KBM-7 (cell line): ENCODE data around the gene PPP2R3A.
"Not testable (repeated sequence)": the region's sequence is repeated elsewhere in the genome, so short reads cannot be mapped to it uniquely, and the experiment has no call there.

ENCODE experiments used
- DNase-seq: peaks from one replicate; pipeline ENCODE4 v3.0.0-alpha.2; 2015
- in situ Hi-C: fragments of 300-500 bp; cut with MboI; formaldehyde crosslinking; loops from 2 replicates; pipeline ENCODE4 v1.14.3; 2020; ENCODE audit warnings: low sequenced_read_pairs, low pct_unique_long_range_greater_than_20kb, mixed read lengths

Gene PPP2R3A

DNA sequence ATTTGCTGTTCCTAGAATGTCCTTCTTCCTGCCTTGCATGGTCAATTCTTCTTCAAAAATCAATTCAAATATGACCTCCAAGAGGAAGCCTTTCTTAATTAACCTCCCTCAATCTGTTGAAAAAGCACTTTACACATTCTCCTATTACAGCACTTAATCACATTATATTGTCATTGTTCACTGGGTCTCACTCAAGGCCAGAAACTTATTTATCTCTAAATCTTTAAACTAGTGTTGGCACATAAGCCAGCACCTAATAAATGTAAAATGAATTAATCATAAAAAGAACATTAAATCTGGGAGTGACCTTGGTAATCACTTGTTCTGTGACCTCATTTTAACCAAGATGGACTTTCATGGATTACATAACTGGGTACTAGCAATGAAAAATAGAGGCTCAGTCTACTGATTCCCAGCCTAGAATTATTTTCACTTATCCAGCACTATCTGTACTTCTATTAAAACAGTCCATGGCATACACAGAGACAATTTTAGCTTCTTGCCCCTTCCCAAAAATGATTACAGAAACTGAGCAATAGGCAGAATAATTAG lies 208.5 kb downstream of the PPP2R3A start:
- in situ Hi-C loops: no loop called here
- DNase-seq: no peak

DNA sequence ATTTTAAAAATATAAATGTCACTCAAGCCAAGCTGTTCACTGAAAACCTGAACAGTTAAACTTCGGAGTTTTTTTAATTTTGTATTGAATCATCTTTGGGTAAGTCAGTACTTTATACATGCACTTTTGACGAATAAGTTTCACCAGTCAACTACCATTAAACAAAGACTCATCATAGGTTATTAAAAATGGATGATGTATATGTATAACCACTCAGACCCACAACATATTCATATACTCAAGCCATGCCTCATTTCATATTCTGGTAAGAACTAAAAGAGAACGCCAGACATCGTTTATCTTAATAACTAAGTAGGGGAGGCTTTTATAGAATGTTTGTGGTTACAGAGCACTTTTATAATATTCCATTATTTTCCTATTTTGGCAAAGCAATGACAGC lies 212.3 kb downstream of the PPP2R3A start:
- in situ Hi-C loops: no loop called here

DNA sequence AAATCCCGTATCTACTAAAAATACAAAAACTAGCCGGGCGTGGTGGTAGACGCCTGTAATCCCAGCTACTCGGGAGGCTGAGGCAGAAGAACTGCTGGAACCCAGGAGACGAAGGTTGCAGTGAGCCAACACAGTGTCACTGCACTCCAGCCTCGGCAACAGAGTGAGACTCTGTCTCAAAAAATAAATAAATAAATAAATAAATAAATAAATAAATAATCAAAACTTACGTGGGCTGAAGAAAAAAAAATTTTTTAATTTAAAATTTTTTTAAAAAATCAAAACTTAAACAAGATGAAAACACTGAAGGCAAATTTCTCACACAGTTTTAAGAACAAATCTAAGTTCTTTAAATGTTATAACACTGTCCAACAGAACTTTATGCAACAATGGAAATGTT lies 216.2 kb downstream of the PPP2R3A start:
- no peak for DNase-seq
- in situ Hi-C loops: no loop called here

More for the DNA sequence above, 212.3 kb downstream of the PPP2R3A start:
- DNase-seq: no peak

DNA sequence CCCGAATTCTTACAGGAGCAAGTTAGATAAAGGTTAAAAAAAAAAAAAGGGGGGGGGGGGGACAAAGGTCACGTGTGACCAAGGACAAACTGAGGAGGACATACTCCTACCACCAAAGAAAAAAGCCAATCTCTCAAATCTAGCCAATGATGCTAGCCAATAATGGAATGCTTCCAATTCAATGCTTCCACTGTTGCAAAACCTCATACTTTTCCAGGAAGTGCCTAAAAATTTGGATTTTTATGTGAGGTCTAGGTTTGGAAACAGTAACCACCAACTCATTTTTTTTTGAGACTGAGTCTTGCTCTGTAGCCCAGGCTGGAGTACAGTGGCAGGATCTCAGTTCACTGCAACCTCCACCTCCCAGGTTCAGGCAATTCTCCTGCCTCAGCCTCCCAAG lies 219.2 kb downstream of the PPP2R3A start:
- no peak for DNase-seq
- in situ Hi-C loops: no loop called here

DNA sequence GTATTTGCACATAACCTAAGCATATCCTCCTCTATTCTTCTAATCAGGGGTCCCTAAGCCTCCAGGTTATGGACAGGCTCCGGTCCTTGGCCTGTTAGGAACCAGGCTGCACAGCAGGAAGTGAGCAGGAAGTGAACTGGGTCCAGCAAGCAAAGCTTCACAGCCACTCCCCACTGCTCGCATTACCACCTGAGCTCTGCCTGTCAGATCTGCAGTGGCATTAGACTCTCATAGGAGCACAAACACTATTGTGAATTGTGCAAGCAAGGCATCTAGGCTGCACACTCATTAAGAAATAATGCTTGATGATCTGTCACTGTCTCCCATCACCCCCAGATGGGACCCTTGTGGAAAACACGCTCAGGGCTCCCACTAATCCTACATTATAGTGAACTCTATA lies 220.8 kb downstream of the PPP2R3A start:
- peak; percentile 34 for DNase-seq
- in situ Hi-C loops: no loop called here

DNA sequence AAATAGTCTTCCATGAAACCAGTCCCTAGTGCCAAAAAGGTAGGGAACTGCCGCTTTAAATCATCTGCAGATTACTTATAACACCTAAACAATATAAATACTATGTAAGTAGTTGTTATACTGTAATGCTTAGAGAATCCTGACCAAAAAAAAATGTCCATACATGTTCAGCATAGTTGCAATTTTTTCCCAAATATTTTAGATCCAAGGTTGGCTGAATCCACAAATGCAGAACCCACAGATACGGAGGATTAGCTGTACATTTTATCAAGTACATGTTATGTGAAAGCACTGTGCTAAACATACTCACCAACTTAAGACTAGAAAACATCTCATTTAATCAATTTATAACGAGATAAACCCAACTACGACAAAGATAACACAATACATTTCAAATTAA lies 221.3 kb downstream of the PPP2R3A start:
- DNase-seq: no peak
- in situ Hi-C loops: no loop called here

DNA sequence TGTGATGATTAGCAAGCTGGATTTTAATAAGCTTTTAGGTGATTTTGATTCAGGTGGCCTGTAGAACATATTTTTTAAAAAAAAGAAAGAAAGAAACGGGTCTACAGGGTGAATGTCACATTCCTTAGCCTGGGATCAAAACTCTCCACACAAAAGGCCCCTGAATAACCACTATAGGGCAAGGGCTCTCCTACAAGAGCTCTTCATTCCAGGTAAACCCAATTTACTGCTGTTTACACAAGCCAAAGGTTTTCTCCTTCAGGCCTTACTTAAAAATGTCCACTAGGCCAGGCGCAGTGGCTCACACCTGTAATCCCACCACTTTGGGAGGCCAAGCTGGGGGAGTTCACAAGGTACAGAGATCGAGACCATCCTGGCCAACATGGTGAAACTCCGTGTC lies 222.3 kb downstream of the PPP2R3A start:
- DNase-seq: no peak

DNA sequence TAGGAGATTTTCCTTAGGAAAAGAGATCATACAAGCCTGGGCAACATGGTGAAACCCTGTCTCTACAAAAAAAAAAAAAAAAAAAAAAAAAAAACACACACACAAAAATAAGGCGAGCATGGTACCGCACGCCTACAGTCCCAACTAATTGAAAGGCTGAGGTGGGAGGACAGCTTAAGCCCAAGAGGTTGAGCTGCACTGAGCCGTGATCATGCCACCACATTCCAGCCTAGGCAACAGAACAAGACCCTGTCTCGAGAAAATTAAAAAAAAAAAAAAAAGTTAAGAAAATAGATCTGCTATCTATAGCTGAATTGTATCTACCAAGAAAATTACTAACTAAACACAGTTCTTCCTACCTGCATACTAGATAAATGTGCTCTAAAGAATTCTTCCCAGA lies 223.5 kb downstream of the PPP2R3A start:
- in situ Hi-C loops: no loop called here

More for the DNA sequence above, 222.3 kb downstream of the PPP2R3A start:
- in situ Hi-C loops: no loop called here

DNA sequence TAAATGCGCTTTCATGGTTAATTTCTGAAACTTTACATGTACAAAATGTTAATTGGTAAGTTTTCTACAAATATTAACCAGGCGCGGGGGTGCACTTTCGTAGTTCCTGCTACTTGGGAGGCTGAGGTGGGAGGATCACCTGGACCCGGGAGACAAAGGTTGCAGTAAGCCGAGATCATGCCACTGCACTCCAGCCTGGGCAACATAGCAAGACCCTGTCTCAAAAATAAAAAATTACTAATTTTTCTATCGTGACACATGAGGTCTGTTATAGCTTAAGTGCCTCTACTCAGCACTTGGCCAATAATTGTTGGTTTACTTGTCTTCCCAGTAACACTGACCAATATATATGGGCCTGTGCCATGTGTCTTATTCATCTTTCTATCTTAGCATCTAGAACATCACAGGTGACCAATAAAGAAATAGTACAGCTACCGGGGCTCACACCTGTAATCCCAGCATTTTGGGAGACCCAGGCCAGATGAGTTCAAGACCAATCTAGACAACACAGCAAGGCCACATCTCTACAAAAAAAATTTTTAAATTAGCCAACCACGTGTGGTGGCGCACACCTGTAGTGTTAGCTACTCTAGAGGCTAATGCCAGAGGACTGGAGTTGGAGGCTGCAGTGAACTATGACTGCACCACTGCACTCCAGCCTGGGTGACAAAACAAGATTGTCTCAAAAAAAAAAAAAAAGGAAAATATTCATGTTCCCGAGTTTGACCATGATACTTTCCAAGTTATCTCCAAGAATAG lies 224.5 kb downstream of the PPP2R3A start:
- in situ Hi-C loops: no loop called here
- DNase-seq: no peak

More for the DNA sequence above, 223.5 kb downstream of the PPP2R3A start:
- no peak for DNase-seq

DNA sequence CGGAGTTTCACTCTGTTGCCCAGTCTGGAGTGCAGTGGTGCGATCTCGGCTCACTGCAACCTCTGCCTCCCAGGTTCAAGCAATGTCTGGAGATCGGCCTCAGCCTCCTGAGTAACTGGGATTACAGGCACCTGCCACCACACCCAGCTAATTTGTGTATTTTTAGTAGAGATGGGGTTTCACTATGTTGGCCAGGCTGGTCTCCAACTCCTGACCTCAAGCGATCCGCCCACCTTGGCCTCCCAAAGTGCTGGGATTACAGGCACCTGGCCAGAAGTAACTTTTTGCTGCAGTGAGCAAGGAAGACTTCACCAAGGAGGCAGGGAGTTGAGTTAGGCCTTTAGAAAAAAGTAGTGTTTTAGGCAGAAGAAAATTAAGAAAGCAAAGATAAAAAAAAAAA lies 226.7 kb downstream of the PPP2R3A start:
- DNase-seq, in situ Hi-C loops: not testable (repeated sequence)

DNA sequence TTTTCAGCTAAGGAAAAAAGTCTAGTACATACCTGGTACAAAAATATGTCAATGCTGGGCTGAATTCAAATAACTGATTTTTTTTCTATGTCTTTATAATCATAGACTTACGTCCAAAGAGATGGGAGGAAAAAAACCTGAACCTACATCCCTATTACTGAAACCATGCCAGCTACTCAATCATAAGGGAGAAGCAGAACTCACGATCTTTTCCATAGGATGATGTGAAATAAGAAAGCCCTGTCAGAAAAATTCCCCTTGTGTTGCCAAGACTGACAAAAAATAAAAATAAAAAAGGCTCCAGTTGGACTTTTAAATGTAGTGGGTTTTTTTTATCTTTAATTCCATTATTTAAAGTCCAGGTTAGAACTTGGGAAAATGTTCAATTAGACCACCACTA lies 227.3 kb downstream of the PPP2R3A start:
- in situ Hi-C loops: no loop called here

DNA sequence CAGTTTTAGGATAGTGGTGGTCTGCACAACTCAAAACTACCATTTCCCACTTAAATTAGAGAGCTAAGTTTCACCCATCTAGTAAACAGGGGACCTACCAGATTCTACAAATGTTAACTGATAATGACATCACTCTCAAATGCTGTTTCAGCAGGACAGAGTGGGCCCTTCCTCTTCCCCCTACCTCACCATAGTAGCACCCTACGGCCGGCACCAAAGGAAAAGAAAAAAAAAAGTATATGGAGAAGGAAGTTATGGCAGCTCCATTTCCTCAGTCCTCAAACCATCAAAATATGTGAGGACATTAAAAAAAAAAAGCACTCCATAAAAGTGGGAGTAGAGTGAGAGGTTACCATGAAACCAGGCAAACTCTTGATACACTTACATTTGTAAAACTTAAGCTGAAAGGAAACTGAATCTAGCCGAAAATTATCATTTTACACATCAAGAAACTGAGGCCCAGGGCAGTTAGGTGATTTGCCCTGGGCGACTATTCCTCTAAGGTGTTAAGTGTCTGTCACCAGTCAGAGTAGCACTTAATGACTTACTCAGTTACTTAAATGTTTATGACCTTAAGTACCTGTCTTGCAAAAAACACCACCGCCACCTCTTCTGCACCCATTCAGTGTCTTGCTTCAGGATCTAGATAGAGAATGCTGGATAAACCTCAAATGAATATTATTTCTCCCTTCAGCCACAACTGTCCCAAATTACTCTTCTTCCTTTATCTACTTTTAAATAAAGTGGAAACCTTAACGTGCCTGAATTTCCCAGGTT lies 227.9 kb downstream of the PPP2R3A start:
- peak; percentile 59 for DNase-seq
- in situ Hi-C loops: no loop called here

More for the DNA sequence above, 227.3 kb downstream of the PPP2R3A start:
- DNase-seq: peak; percentile 28

DNA sequence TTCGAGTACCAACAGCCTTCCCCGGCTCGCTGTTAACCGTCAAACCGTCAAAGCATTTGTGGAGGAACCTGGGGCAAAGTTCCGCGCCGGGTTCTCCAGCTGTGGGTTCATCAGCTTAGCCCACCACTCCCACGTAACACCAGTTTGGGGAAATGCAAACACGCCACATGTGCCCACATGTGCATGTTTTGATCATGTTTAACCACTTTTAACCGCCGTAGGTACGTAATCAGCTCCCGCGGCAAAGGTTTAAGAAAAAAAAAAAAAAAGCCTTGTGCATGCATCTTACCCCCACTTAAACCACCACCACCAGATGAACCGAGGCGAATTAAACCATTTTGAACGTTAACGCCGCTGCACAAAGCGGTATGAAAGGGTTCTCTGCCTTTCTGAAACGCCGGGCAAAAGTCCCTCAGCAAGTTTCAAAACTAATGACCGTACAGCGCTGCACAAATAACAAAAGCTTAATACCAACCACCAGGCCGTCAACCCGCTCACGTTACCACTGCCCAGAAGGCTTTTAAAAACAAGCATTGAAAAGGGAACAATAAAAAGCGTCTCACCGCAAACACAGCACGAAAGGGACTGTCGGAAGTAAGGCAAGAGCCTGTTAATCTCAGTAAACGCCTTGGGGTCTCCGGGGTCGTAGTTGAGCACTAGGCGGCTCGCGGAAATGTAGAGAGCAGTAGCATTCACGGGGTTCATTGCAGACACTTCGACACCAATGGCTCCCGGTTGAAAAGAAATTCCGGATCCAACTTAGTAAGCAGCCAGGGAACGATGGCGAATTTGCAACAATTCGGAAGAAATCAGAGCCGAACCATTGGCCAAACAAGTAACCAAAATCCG lies 229.1 kb downstream of the PPP2R3A start:
- peak; percentile 86 for DNase-seq
- in situ Hi-C loops: no loop called here

DNA sequence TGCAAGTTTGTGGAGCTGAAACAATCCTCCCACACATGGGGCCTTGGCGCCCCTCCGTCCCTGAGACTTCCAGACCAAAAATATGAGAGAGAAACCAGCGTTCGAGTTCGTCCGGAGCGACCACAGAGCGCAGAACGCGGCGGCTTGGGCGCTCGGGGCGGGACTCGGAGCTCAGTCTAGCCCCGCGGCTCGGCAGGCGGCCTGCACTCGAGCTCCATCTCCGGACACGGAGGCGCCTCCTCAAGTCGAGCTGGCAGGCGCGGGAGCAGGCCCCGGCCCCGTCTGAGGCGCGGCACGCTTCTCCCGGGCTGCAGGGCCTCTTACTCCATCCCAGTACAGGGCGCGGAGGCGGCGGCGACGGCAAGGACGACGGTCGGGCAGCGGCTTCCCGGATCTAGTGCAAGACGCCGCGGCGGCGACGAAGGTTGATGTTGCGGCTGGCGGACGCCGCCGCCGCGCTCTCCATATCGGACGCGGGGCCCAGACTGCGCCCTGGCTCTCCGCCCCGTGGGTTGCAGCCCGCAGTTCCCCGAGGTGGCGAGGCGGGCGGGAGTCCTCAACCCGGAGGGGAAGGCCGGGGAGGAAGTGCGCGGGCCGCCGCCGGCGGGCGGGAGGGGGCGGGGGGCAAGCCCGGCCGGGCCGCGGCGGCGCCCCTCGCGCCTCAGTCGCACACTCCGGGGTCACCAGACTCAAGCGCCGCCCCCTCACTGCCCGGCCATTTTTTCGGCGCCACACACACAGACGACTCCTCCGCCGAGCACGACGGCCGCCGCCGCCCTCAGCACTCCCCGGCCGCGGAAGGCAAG lies 229.9 kb downstream of the PPP2R3A start:
- peak; percentile 59 for DNase-seq

DNA sequence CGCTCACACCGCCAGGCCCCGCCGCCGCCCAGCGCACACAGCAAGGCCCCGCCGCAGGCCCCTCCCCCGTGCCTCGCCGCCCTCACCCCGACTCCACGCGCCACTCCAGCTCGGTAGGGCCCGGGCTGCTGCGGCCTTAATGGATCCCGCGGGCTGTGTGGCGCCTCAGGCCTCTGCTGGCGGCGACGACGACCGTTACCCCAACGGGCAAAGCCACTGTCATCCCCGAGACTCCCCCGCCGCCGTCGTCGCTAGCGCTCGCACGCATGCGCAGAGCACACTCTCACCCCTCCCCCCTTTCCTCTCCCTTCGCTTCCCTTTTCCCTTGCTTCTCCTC lies 230.5 kb downstream of the PPP2R3A start, which contains the start of gene MSL2:
Gene MSL2 (minus strand): TSS at position 272 of the 337 bp plus-strand sequence. CDS start 1,222 bp downstream, outside the sequence.
- DNase-seq: no peak
- in situ Hi-C loops: no loop called here

More for the DNA sequence above, 229.9 kb downstream of the PPP2R3A start:
- in situ Hi-C loops: no loop called here

DNA sequence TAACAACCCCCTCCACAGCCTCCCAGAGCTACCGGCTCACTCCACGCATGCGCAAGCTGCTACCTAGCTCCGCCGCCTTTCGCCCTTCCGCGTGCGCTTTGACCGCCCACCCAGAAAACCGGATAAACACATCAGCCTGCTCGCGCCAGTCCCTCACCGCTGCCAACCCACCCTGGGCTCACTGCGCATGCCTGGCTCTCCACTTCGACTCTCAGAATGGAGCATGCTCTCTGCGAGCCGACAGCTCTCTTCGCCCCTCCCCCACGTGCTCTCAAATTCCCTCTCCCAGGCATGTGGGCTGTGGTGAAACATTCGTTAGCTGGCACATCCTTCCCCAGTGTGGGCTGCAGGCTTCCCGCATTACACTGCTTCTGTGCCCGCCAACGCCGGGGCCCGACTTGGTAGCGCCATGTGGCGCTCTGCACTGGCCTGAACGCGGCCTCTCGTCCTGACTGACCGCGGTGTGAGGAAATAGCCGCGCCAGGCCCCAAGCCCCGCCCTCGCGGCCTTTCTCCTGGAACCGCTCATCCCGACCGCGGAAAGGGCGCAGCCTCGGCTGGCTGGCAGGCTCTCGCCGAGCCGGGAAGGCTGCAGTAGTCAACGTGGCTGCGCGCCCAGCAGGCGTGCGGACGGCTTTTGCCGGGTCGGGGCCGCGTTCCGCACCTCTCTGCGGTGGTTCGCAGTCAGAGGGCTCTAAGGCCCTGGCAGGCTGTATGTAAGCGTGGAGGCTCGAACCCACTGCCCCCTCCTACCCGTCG lies 231.1 kb downstream of the PPP2R3A start:
- in situ Hi-C loops: no loop called here
- peak; percentile 100 for DNase-seq

DNA sequence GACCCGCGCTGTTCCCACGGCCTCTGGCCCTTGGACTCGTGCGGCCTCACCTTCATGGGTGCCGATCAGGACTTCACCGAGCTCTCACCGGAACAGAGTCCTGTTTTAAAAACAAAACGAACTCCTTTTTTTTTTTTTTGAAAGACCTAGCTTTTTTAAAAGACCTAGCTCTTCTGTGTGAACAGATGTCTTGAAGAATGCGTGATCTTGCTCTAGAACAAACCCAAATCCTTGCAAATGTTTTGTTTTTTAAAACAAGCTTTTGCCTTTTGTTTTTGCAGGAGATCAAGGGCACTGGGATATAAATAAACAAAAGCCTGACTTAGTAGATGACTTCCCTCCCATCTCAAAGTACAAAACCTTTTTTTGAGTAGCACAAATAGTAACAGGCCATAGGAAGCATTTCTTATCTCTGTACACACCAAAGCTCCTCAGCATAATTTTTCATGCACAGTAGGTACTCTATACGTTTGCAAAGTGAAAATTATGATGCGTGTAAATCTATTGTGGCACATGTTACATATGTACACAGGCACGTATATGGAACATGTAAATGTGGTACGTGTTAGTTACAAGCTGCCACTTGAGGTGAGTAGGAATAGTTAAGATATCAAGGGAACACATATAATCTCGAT lies 231.7 kb downstream of the PPP2R3A start:
- no peak for DNase-seq
- in situ Hi-C loops: no loop called here
